Lower leg skin (tissue), 3 donors: ENCODE measurements around the gene ANKIB1.

Source experiments
- CTCF ChIP-seq, 3 donors: fragments of 450-650 bp; IDR thresholded peaks; one replicate each; pipeline ENCODE4 v1.5.1; 2016; ENCODE audit warnings: antibody characterized with exemption in 3 of 3, mild to moderate bottlenecking in 3 of 3, moderate library complexity in 2 of 3
- POLR2A ChIP-seq, 2 donors: fragments of 450-650 bp; IDR thresholded peaks; one replicate each; pipeline ENCODE4 v1.6.1; 2016 to 2017; ENCODE audit warnings: antibody characterized with exemption in 2 of 2, mild to moderate bottlenecking in 1 of 2, moderate library complexity in 1 of 2

DNA sequence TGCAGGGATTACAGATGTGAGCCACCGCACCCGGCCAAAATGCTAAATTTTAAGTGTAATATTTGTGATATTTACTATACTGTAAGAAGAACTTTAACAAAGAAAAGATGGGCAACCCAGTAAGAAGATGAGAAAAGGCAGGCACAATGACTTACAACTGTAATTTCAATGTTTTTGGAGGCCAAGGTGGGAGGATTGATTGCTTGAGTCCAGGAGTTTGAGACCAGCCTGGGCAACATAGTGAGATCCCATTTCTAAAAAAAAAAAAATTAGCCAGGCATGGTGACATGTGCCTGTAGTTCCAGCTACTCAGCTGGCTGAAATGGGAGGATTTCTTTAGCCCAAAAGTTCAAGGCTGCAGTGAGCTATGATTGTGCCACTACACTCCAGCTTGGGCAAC is 189.8 kb downstream of the ANKIB1 start:
- TF ChIP-seq CTCF (IDR thresholded peaks at IDR 0.05) (no peak), POLR2A (IDR thresholded peaks at IDR 0.05) (no peak)
